Stimulated activated CD4-positive, alpha-beta T cell treated with anti-CD3 and anti-CD28 coated beads, Interleukin-15, amount 100 ng/mL, for 24 hours (primary cell): ENCODE data around the gene ABLIM2.

Experiments
- DNase-seq: peaks from one replicate; pipeline ENCODE4 v3.0.0-alpha.2; 2020

The ABLIM2 gene

DNA sequence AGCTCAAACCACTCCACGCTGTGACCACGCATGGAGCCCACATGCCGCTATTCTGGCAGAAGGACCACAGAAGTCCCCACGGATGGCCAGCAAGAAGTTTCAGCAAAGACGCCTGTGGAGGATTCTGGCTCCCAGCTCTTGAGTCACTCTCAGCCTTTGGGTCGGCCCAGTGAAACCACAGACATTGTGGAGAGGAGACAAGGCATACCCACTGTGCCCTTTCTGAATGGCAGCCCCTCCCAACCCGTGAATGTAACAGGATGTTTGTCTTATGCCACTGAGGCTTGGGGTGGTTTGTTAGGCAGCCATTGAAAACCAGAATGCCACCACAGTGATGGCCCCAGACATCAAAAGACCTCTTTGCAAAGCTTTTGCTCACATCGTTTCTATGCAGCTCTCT lies 42.7 kb downstream of the ABLIM2 start:
- no peak for DNase-seq

DNA sequence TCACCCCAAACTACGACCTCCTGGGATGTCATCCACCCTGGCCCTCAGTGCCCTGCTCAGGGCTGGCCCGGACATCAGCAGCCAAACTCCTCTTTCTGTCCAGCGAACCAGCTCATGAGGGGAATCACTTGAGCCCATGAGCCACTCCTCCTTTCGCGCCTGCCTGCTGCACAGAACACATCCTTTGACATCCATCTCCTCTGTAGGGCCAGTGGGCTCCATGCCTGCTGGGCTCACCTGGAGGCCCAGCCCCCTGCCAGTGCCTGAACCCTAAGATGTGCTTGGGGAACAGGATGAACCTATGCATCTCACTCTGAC lies 43.5 kb downstream of the ABLIM2 start:
- DNase-seq: no peak

DNA sequence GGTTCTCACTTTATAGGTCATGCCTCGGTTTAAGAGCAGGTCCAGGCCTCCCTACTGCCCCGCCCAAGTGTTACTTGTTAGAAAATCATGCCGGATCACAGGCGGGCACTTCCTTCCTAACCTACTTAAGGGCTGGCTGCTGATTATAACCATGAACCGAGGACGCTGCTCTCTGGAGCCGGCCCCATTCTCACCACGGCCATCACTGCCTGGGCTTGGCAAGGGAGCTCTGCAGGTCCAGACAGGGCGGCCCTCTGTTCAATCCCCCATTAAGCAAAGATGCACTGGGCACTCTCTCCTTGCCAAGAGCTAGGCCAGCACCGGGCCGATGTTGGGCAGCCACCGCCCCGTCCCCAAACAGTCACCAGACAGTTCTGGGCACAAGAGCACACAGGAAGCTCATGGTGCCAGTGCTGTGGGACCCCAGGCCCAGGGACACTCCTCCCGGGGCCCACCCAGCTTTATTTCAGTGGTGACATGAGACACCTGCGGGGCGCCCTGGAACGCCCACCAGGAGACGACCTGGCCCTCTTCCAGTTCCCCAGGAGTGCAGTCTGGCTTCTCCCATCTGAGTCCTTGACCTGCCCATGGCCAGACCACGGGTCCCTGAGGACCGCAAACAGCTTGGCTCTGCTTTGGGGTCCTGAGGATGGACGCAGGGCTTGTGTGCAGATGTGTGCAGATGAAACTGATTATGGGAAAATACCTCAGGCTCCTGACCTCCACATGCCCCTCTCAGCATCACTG lies 44.0 kb downstream of the ABLIM2 start:
- DNase-seq: no peak

DNA sequence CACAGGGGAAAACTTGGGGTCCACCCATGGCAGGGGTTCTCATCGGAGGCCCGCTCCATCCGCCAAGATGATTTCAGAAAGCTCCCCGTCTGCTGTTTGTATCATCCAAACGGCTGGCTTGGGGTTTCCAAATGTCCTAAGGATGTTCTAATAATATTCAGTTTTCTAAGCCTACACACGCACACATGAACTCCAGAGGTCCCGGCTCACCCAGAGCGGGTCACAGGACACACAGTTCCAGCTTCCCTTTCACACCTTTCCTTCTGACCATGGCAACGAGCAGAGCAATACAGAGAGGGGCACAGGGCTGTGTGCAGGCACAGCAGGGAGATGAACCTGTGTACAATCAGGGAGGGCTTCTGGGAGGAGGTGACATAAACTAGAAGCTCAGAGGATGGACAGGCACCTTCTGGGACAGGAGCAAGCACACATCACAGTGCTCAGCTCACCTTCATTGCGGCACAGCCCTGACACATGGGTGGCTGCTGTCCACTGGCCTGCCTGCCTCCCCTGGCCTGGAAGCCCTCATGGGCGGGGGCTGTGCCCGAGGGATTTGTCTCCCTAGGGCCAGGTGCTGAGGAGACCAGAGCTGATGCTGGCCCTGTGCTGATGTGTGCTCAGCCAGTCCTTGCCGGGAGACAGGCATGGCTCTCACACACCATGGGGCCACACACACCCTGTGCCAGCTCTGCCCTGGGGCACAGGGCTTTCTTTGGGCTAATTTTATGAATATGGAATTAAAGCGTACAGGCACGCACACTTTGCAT lies 44.8 kb downstream of the ABLIM2 start:
- no peak for DNase-seq

DNA sequence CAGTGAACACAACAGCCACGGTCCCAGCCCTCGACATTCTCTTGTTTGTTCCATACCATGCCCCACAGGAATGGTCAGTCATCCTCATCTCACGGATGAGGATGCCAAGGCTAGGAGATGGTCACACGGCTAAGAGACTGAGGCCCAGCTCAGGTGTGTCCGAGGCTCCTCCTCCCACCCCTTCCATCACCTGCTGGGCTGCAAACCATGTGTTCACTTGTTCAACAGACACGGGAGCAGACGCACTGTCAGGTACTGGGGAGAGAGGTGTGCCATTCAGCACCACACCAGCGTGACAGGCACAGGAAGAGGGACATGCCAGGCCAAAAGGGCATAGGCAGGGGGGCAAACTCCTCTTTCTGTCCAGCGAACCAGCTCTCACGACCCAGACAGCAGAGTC lies 45.9 kb downstream of the ABLIM2 start:
- no peak for DNase-seq

DNA sequence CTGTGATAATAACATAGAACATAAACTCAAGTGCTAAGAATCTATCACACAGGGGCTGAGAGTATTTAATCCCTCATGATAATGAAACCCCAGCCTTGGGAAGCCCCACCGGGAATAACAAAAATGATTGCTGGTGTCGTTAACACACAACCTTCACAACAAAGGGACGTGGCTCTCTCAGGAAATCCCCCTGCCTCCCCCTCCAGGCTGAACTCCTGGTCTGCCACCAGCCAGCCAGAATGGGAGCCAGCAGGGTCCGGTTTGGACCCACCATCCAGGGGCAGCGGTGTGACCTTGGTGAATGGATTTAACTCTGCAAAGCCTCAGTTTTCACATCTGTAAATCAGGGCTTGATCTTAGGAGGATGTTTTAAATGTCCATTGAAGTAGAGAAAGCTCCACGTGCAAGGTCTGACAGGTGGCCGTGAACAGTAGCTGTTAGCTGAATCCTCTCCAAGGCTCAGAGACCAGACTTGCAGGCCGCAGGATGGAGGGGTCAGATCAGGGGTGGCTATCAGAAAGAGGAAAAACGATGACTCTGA lies 46.5 kb downstream of the ABLIM2 start:
- no peak for DNase-seq

DNA sequence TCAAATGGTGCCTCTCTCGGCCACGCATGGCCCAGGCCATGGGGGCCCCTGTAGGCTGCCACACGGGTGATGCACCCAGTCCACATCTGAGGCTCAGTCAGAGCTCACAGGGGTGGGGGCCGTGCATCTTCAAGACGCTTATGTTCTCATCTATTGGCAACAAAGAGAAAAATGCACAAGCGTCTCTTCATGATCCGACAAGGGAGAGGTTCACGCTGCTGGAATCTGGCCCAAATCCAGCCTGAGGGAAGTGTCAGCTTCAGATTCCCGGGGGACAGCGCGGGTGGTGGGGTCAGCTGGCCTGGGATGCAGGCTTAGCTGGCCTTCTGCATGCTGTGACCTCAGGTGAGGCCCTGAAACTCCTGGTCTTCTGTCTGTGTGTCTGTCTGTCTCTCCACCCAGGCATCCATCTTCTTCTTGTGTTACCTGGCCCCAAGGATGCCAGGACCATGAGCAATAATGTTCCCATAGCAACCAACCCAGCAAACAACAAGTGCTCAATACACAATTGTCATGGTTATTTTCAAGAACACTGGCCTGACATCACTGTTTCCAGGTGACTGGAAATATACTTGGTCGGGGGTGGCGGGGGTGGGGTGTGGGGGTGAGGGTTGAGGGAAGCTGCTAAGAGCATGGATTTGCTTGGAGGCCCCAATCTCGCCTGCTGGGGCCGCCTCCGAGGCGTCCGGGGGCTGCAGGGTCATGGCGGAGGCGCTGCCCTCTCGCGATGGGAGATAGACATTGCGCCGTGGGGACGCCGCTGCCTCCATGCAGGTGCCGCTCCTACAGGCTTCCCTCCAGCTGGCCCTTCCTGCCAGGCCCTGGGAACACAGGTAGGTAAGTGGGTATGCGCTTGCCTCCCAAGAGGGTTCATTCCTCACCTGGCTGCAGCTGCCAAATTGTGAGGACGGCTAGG lies 48.3 kb downstream of the ABLIM2 start:
- DNase-seq: peak; percentile 20

DNA sequence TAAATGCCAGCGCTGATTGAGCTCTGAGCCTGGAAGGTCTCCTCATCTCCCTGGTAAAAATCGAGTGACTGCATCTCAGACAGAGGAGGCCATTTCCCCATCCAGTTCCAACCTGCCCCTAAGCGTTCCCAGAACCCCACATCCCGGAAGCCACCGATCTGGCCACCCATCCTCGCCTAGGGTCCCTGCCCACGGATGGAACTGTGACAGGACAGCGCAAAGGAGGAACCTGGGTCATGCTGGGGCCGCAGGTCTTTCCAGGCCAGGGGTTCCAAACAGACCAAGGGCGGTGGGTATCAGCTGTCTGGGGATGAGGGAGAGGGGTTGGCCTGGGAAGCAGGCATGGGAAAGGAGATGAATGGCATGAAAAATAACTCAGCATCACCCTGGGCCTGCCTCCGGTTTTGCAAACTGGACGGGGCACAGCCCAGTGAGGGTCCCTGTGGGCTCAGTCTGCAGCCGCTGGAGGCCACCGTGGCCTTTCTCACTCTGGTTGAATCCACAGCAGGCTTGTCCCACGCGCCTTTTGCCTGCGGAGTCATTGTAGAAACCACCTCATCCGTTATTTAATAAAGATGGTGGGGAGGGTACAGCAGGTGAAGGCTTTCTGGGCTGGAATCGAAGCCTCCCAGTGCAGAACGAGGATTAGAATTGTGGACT lies 49.1 kb downstream of the ABLIM2 start:
- no peak for DNase-seq

DNA sequence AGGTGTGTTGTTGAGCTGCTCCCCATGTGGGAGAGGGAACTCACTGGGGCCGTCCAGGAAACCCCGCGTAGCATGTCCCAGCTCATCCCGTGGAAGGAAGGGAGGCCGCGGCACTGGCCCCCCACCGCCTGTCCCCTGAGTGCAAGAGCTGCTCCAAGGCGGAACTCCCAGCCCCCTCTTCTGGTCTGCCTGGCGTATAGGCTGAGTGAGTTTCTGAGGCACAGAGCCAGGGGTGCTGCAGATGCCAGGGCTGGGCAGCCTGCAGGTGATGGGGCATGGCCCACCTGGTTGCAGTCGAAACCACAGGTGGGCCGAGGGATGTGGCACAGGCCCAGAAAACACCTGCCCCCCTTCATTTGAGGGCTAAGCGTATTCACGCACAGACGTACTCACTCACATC lies 49.6 kb downstream of the ABLIM2 start:
- no peak for DNase-seq

DNA sequence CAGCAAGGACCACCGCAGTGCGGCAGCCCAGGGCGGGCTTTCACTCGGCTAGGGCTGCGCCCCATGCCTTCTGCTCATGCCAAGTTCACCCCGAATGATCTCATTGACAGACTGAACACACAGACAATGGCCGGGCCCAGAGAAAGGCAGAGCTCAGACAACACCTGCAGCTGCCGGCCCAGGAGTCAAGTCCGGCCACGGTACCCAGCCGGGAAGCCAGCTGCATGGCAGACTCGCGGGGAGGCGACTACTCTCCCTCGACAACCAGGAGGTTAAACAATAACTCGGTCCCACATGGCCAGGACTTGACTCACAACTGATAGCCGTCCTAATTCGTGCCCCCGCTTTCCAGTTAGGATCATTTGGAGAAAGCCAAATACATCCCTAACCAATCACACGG lies 50.4 kb downstream of the ABLIM2 start:
- no peak for DNase-seq

DNA sequence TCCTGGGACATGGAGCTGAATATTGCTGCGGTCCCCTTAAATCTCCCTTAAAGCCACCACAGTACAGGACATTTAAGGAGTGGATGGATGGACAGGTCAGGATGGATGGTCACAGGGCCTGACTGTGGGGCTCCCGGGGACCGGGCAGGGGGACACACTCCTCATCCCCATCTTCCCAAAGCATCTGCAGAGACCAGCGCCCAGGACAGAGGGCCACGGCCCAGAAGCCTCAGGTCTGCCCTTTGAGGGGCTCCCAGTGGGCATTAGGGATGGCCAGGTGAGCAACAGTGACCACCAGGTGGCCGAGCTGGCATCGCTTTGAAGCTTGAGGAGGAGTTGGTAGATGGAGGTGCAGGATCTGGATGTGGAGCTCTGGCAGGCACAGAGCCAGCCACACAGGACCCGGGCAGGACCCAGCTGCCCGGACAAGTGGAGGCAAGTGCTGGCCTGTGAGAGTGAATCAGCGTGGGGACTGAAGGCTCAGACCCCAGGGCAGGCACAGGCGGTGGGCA lies 51.4 kb downstream of the ABLIM2 start:
- no peak for DNase-seq

DNA sequence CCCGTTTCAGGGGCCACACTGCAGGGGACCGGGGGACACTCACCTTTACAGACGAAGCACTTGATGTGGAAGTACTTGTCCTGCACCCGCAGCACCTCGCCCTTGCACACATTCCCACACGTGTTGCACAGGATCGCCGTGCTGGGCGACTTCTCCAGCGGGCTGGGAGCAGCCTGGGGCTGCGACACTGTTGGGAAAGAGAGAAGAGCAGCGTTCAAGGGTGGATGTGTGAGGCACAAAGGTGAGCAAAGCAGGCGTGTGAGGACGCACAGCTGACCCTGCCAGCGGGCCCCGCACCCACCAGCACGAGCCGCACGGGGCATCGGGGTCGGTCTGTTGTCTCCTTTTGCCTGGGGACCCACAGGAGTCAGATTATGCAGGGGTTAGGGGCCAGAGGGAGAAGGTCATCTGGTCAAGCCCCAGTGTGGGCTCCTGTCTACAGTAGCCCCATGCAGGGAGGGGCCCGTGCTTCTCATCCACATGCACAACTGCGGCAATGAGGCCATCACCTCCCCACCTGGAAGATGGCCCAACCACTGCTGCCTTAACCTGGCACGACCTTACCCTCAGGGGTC lies 52.1 kb downstream of the ABLIM2 start:
- DNase-seq: no peak

DNA sequence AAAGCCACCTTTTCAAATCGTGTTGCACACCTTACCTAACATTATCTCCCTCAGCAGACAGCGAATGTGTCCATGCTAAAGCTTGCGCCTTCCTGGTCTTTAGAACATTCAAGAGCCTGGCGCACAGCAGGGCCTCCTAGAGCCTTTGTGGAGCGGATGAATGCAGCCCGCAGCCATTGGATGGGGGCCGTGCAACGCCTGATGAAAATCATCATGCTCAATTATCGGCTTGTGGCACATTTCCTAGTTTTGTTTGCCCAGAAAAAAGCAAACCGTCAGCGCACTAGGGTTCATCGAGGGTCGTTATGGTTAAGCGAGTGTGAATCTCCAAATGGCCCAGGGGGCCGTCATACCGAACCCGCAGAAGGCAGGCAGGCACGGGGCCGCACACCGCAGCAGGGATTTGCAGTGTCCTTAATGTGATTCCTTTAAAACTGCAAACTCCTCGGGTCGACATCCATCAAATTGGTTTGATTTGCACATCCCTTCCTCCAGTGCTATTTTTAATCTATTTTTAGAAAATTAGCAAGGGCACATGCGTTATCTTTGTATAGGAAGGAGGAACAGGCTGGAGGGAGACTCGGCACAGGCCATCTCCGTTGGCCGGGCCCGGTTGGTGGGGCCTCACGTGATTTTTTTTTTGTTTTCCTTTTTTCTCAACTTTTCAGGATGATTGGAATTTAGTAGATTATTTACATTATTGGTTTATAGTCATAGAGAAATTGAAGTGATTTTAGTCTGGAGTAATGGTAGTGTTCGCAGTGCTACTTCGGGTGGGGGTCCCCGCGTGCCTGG lies 53.1 kb downstream of the ABLIM2 start:
- no peak for DNase-seq

DNA sequence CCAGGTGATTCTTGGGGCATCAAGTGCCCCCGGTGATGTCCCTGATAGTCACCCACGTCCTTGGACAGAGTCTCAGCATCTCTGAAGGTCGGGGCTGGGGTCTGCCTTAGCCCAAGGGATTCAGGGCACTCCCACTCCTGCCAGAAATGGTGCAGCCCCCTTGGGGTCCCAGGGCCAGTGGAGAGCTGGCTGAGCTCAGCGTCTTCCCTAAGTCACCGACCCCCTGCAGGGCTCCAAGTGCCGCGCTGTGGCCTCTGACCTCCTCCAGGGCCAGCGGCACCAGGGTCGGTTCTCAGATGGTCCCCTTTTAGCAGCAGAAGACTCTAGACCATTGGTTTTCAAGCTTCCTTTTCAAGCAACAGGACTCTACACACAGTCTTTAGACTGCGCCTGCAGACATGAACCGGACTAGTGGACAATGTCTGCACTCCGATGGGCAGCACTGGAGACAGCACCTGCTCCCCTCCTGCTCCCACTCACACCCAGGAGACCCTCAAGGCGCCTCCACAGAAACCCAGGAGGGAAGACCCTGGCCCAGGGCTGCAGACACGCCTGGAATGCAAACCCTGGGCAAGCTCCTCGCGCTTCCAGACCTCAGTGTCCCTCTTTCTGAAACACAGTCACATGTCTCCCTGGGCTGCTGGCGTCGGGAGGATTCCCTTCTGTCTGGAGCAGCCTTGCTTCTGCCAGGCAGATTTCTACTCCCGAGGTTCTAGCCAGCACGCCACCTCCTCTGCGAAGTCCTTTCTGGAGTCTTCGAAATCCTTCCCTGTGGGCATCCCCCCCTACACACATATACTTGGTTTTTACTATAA lies 53.9 kb downstream of the ABLIM2 start:
- no peak for DNase-seq

DNA sequence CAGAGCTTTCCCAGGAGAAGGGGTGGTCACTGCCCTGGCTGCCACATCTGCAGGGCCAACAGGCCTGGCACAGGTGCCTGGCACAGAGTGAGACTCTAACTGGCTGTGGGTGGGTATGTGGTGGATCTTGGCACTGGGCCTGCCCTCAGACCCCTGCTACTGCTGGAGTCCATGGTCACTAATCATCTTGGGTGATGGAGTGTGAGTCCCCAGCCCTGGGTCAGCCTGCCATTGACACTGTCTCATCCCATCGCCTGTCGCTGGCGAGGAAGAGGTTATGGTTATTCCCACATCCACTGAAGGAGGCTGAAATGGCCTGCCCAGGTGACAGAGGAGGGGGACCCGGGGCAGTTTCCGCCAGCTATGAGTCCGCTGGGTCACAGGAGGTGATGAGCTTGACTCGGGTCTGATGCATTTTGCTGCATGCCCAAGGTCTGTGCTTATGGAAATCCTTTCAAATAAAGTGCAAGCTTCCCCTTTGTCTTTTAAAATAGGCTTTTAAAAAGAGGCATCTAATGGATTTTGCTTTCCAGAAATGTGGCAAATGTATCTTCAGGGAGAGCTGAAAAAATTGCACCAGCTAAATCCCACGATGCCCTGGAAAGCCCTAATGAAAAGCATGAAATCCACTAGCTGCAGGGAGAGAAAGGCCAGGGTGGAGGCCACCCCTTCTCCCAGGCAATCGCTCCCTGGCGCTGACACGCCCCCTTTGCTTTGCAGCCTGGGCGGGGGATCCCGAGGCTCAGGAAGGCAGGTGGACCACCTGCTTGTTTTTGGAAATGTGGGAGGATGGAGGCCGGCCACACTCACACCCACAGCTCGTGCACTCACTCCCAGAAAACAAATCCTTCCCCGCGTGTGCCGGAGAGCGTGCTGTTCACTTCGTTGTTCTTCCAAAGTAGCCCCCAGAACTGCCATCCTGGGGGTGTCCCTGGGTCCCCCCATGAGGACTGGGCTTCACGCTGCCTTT lies 54.9 kb downstream of the ABLIM2 start:
- no peak for DNase-seq

DNA sequence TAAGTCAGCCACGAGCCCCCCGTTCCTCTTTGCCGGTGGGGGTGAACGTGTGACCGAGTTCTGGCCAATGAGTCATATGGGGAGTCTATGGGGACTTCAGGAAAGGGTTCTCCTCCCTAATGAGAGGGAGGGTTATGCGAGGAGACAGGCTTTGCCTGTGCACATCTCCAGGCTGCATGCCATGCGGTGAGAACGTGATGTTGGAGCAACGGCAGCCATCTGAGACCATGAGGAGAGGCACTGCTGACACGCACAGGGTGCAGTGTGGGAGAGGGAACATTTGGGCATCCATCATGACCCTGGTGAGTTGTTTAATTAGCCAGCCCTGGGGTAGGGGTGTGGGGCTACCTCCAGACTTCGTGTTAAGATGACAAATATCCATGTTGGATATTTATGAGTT lies 55.8 kb downstream of the ABLIM2 start:
- no peak for DNase-seq

DNA sequence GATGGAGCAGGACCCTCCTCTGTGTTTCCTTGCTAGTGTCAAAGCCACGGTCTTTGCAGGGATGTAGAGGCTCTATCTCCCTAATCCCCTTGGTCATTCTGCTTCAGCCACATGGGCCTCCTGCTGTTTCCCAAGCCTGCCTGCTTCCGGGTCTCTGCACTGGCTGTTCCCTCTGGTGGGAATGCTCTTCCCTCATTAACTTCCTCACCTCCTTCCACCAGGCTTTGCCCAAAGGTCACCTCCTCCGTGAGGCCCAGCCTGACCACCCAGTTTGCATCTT lies 56.6 kb downstream of the ABLIM2 start:
- no peak for DNase-seq

DNA sequence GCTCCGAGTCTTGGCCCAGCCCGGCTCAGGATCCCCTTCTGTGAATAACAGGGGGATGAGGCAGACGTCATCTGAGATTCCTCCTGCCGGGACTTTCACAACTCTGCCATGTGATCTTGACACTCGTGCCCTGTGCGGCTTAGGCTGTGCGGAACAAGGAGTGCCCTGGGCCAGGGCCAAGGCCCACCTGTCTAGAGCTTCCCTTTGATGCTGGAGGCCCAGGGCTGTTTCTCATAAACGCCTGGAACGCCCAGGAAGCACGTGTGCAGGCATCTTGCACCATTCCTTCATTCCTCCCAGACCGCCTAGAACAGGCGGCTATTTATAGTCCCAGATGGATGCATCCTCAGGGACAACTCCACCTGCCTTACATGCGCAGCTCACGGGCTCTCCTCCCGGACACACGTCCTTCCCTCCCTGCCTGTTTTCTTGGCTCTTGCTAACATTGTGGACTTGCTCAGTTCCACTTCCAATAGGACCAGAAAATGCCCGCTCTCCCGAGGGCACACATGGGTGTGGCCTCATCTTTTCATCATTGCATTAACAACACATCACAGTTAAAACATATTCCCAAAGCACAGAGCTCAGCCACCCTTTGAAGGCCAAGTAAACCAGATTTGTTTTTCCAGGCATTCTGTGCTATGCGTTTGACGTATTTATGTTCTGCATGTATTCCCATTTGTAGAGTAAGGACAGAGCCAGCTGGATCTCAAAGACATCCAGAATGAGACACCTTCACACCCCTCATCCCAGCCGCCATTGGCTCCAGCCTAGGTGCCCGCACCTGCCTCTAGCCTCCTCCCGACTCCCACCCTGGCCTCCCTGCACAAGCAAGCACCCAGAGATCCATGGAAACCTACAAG lies 57.2 kb downstream of the ABLIM2 start:
- no peak for DNase-seq
